BLaER1 treated with 17β-estradiol and CSF1 and Interleukin-3, amounts not matched to agents 10 nM and 100 nM (cell line): ENCODE results near the gene OR51V1.

Experiments used
- H3K27ac ChIP-seq, 11 experiments: shearing (Covaris generic); formaldehyde crosslinking; 2 replicates each; pipeline ENCODE4 v1.8.1; 2022
- H3K27me3 ChIP-seq, 11 experiments: shearing (Covaris generic); formaldehyde crosslinking; 2 replicates each; pipeline ENCODE4 v1.8.1; 2022
- H3K36me3 ChIP-seq, 11 experiments: shearing (Covaris generic); formaldehyde crosslinking; 2 replicates each; pipeline ENCODE4 v1.8.1; 2022
- H3K4me1 ChIP-seq, 10 experiments: shearing (Covaris generic); formaldehyde crosslinking; 2 replicates each; pipeline ENCODE4 v1.8.1; 2022
- H3K4me2 ChIP-seq, 11 experiments: shearing (Covaris generic); formaldehyde crosslinking; 2 replicates each; pipeline ENCODE4 v1.8.1; 2022
- H3K4me3 ChIP-seq, 10 experiments: shearing (Covaris generic); formaldehyde crosslinking; 2 replicates each; pipeline ENCODE4 v1.8.1; 2022
- H3K9ac ChIP-seq, 11 experiments: shearing (Covaris generic); formaldehyde crosslinking; 2 replicates each; pipeline ENCODE4 v1.8.1; 2022
- H3K9me3 ChIP-seq, 11 experiments: shearing (Covaris generic); formaldehyde crosslinking; replicated peaks in 1 of 11; 2 replicates each; pipeline ENCODE4 v1.8.1; 2022
- H4K20me1 ChIP-seq, 11 experiments: shearing (Covaris generic); formaldehyde crosslinking; 2 replicates each; pipeline ENCODE4 v1.8.1; 2022
- Cebpa-rat ChIP-seq, 11 experiments: shearing (Covaris generic); IDR thresholded peaks; 2 replicates each; pipeline ENCODE4 v1.8.1; 2022

OR51V1 gene

DNA sequence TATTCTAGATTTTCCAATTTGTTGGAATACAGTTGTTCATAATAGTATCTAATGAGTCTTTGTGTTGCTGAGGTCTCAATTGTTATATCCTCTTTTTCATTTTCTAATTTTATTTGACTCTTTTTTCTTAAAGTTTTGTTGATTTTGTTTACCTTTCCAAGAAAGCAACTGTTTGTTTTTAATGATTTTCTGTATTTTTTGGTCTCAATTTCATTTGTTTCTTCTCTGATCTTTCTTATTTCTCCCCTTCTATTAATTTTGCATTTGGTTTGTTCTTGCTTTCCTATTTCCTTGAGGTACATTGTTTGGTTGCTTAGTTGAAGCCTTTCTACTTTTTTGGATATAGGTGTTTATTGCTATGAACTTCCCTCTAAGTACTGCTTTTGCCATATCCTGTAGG is 40.7 kb downstream of the OR51V1 start:
- TF ChIP-seq Cebpa-rat (IDR thresholded peaks at IDR 0.05): no peak
- no peak overlapping the region for H3K4me3 ChIP-seq

GRCh38 chr11:5154657-5155056 is 45.8 kb downstream of the OR51V1 start, which contains the start of gene OR52A1:
Gene OR52A1 (minus strand): TSS chr11:5154757. CDS start chr11:5152369, 2,388 bp downstream.
- peak within 1 kb of the TSS in 2 of 11 experiments; percentile 17 to 50; a peak in 4 of 22 replicates for H3K4me2 ChIP-seq
- no peak within 1 kb of the TSS for H3K27ac ChIP-seq
- no peak within 1 kb of the TSS for H3K4me3 ChIP-seq
- no peaks in the 10 kb centered on the region for H3K27me3 ChIP-seq
- no peaks in the 10 kb centered on the region for H3K36me3 ChIP-seq
- H3K9ac ChIP-seq: no peak within 1 kb of the TSS
- no peak for TF ChIP-seq Cebpa-rat (IDR thresholded peaks at IDR 0.05)
- H3K4me1 ChIP-seq: peaks cover 0 to 28% (median 0%) of the 10 kb centered on the region in 10 experiments; a peak in 6 of 20 replicates
- H3K9me3 ChIP-seq: no peaks in the 10 kb centered on the region
- no peaks in the 10 kb centered on the region for H4K20me1 ChIP-seq

More for the DNA sequence above, 40.7 kb downstream of the OR51V1 start:
- no peak overlapping the region for H3K9ac ChIP-seq
- H3K4me2 ChIP-seq: no peak overlapping the region
- no peaks in the 10 kb centered on the region for H4K20me1 ChIP-seq
- H3K4me1 ChIP-seq: peaks cover 0 to 9% (median 0%) of the 10 kb centered on the region in 10 experiments; a peak in 2 of 20 replicates
- H3K27ac ChIP-seq: no peak overlapping the region
- H3K27me3 ChIP-seq: no peaks in the 10 kb centered on the region
- H3K36me3 ChIP-seq: no peaks in the 10 kb centered on the region
- no peaks in the 10 kb centered on the region for H3K9me3 ChIP-seq

DNA sequence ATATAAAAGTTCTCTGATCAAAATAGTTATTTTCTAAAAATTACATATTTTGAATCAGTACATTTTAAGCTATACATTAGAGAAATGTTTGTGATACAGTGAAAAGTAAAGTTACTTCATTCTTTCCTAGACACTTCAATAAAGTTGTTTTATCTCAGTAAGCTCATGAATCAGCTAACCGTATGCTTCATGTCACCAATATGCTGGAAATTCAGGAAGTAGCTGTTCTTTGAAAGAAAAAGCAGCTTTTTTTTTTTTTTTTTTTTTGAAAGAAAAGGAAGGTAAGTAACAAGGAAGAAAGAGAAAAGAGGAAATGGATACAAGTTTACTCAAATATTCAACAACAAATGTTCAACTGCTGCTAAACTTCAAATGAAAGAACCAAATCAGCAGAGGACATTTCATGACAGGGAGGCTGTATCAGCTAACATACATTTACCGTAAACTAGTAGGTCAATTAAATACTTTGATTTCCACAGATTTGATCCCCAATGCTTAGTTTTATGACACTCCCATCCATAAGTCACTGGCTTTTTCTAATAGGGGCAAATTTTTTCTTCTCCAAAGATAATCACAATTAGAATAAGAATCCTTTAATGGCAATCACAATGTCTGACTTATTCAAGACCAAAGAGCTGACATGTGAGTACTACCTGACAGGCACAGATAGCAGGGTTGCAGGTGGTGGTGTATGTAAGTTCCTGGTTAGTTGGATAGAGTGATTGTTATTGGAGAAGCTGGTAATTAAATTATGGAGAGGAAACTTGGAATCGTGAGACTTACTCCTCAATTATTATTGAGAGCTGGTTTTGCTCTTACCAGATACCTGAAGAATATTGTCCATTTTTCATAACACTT is 46.7 kb downstream of the OR51V1 start:
- no peak overlapping the region for H3K4me3 ChIP-seq
- H3K36me3 ChIP-seq: no peaks in the 10 kb centered on the region
- H3K4me2 ChIP-seq: peak overlapping the region in 2 of 11 experiments; percentile 17 to 50; a peak in 4 of 22 replicates
- no peaks in the 10 kb centered on the region for H4K20me1 ChIP-seq
- no peaks in the 10 kb centered on the region for H3K27me3 ChIP-seq
- H3K27ac ChIP-seq: no peak overlapping the region
- H3K9ac ChIP-seq: no peak overlapping the region
- TF ChIP-seq Cebpa-rat (IDR thresholded peaks at IDR 0.05): no peak
- H3K9me3 ChIP-seq: no peaks in the 10 kb centered on the region
- H3K4me1 ChIP-seq: peaks cover 0 to 28% (median 0%) of the 10 kb centered on the region in 10 experiments; a peak in 6 of 20 replicates

DNA sequence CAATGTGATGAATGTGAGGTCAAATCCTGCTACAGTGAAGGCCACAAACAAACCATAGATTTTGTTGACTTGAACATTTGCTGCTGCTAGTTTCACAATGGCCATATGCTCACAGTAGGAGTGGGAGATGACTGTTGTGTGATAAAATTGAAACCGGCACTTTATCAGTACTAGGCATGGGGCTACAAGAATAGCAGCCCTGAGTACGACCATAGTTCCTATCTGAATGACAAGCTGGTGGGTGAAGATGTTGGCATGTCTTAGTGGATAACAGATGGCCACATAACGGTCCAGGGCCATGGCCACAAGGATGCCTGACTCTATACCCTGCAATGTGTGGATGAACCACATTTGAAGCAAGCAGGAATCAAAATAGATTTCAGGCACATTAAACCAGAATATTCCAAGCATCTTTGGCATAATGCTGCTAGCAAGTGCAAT is 48.7 kb downstream of the OR51V1 start:
- Histone ChIP-seq H3K4me1 (peaks cover 0 to 28% (median 0%) of the 10 kb centered on the region in 10 experiments; a peak in 6 of 20 replicates), H3K9ac (no peak overlapping the region), H3K27ac (no peak overlapping the region), H3K4me3 (no peak overlapping the region), H3K36me3 (no peaks in the 10 kb centered on the region), H3K4me2 (no peak overlapping the region), H3K9me3 (no peaks in the 10 kb centered on the region), H3K27me3 (no peaks in the 10 kb centered on the region), H4K20me1 (no peaks in the 10 kb centered on the region)
- TF ChIP-seq Cebpa-rat (IDR thresholded peaks at IDR 0.05): no peak
